ENCODE results near the gene CPT1B. TPM values are rescaled to one million over a fixed set of nuclear protein-coding genes. Genes with fewer than 3 reads are reported as not detected.

CPT1B gene
- polyA plus RNA-seq, 3 donors = 0.18 to 66.9 TPM; not detected in 1

GRCh38 chr22:50605002-50605612 is 26.9 kb upstream of the CPT1B start:
- H3K4me1 Mint-ChIP-seq = no peaks in the 10 kb centered on the region
- intact Hi-C loops (cut with micrococcal nuclease) = no loop called here
- Histone ChIP-seq H3K4me2 (replicated peaks; ENCODE audit: extremely low read depth, low read length, poor library complexity, severe bottlenecking) (no peak overlapping the region), H4K20me1 (ENCODE audit: insufficient read depth, low read length) (no peaks in the 10 kb centered on the region), H3K9me3 (replicated peaks in 1 of 2; ENCODE audit: control insufficient read depth in 1 of 2, insufficient read depth in 1 of 2, low read length in 2 of 2) (peaks cover 0 to 16% of the 10 kb centered on the region in 2 donors), H3K36me3 (replicated peaks in 1 of 2; ENCODE audit: control insufficient read depth in 1 of 2, insufficient read depth in 2 of 2, low read length in 2 of 2) (no peaks in the 10 kb centered on the region), H3K9ac (ENCODE audit: insufficient read depth, low read length, poor library complexity, severe bottlenecking) (no peak overlapping the region), H3K4me1 (ENCODE audit: control insufficient read depth in 1 of 2, insufficient read depth in 2 of 2, low read length in 2 of 2) (no peaks in the 10 kb centered on the region), H3K4me3 (replicated peaks in 1 of 3; ENCODE audit: low read depth in 2 of 3, low read length in 3 of 3) (no peak overlapping the region), H3K27ac (ENCODE audit: low read depth in 1 of 2, low read length in 2 of 2) (no peak overlapping the region), H2AFZ (ENCODE audit: insufficient read depth, low read depth, low read length, poor library complexity, severe bottlenecking) (no peak overlapping the region), H3K79me2 (ENCODE audit: insufficient read depth, low read length) (no peaks in the 10 kb centered on the region), H3K27me3 (ENCODE audit: control insufficient read depth in 2 of 2, insufficient read depth in 2 of 2, low read length in 2 of 2) (peaks cover 30 to 54% of the 10 kb centered on the region in 2 donors)
- peaks cover 0 to 10% of the 10 kb centered on the region in 2 donors for H3K36me3 Mint-ChIP-seq
- peaks cover 0 to 14% (median 4%) of the 10 kb centered on the region in 7 donors for H3K9me3 Mint-ChIP-seq
- DNase-seq = no peak
- peak overlapping the region in 1 of 2 donors; percentile 51 for H3K4me3 Mint-ChIP-seq
- no peak for TF ChIP-seq CTCF (IDR thresholded peaks at IDR 0.05)
- peaks cover 49 to 86% (median 61%) of the 10 kb centered on the region in 3 donors for H3K27me3 Mint-ChIP-seq (ENCODE audit: low read depth in 3 of 3)
- no peak overlapping the region for H3K27ac Mint-ChIP-seq
- WGBS (ENCODE audit: insufficient coverage) = 84% methylated on average over 12 of the region's 23 CpGs

GRCh38 chr22:50604256-50605001 is 26.2 kb upstream of the CPT1B start:
- no peak overlapping the region for H3K9ac ChIP-seq (ENCODE audit: insufficient read depth, low read length, poor library complexity, severe bottlenecking)
- no peaks in the 10 kb centered on the region for H3K4me1 ChIP-seq (ENCODE audit: control insufficient read depth in 1 of 2, insufficient read depth in 2 of 2, low read length in 2 of 2)
- peak overlapping the region in 1 of 2 donors; percentile 35 for H3K4me3 Mint-ChIP-seq
- no peaks in the 10 kb centered on the region for H3K79me2 ChIP-seq (ENCODE audit: insufficient read depth, low read length)
- no peak for DNase-seq
- TF ChIP-seq CTCF (IDR thresholded peaks at IDR 0.05) = no peak
- H3K4me1 Mint-ChIP-seq = peaks cover 4% of the 10 kb centered on the region
- H3K27me3 Mint-ChIP-seq (ENCODE audit: low read depth in 3 of 3) = peaks cover 51 to 88% (median 66%) of the 10 kb centered on the region in 3 donors
- no peak overlapping the region for H3K27ac Mint-ChIP-seq
- H4K20me1 ChIP-seq (ENCODE audit: insufficient read depth, low read length) = no peaks in the 10 kb centered on the region
- H3K9me3 Mint-ChIP-seq = peaks cover 0 to 21% (median 9%) of the 10 kb centered on the region in 7 donors
- H3K27me3 ChIP-seq (ENCODE audit: control insufficient read depth in 2 of 2, insufficient read depth in 2 of 2, low read length in 2 of 2) = peaks cover 33 to 61% of the 10 kb centered on the region in 2 donors
- H3K4me3 ChIP-seq (replicated peaks in 1 of 3; ENCODE audit: low read depth in 2 of 3, low read length in 3 of 3) = no peak overlapping the region
- intact Hi-C loops (cut with micrococcal nuclease) = no loop called here
- H3K36me3 ChIP-seq (replicated peaks in 1 of 2; ENCODE audit: control insufficient read depth in 1 of 2, insufficient read depth in 2 of 2, low read length in 2 of 2) = no peaks in the 10 kb centered on the region
- 31% methylated on average over 93 of the region's 103 CpGs for WGBS (ENCODE audit: insufficient coverage)
- H2AFZ ChIP-seq (ENCODE audit: insufficient read depth, low read depth, low read length, poor library complexity, severe bottlenecking) = no peak overlapping the region
- no peak overlapping the region for H3K27ac ChIP-seq (ENCODE audit: low read depth in 1 of 2, low read length in 2 of 2)
- H3K9me3 ChIP-seq (replicated peaks in 1 of 2; ENCODE audit: control insufficient read depth in 1 of 2, insufficient read depth in 1 of 2, low read length in 2 of 2) = peaks cover 0 to 16% of the 10 kb centered on the region in 2 donors
- H3K4me2 ChIP-seq (replicated peaks; ENCODE audit: extremely low read depth, low read length, poor library complexity, severe bottlenecking) = no peak overlapping the region
- H3K36me3 Mint-ChIP-seq = peaks cover 4 to 15% of the 10 kb centered on the region in 2 donors

Measured in CD14-positive monocyte (primary cell).